HEK293 (cell line): Measurements from ENCODE around the gene DDX52.

ENCODE experiments used
- ZNF266 ChIP-seq: fragments of 450-650 bp; formaldehyde crosslinking; IDR thresholded peaks from 2 replicates; pipeline ENCODE4 v1.5.1; 2016; ENCODE audit warnings: missing biosample characterization, missing genetic modification characterization, low read depth
- ZNF521 ChIP-seq: fragments of 450-650 bp; formaldehyde crosslinking; IDR thresholded peaks from 2 replicates; pipeline ENCODE4 v1.5.1; 2017; ENCODE audit warnings: missing biosample characterization, mild to moderate bottlenecking, missing genetic modification characterization

GRCh38 chr17:37614391-37614790 is 28.9 kb downstream of the DDX52 start:
- TF ChIP-seq ZNF266 (tag by site-specific recombination) (no peak), ZNF521 (no peak)
